ENCODE measurements around the gene DHTKD1.
"Not testable (repeated sequence)": the region's sequence is repeated elsewhere in the genome, so short reads cannot be mapped to it uniquely, and the experiment has no call there.

DHTKD1 gene

DNA sequence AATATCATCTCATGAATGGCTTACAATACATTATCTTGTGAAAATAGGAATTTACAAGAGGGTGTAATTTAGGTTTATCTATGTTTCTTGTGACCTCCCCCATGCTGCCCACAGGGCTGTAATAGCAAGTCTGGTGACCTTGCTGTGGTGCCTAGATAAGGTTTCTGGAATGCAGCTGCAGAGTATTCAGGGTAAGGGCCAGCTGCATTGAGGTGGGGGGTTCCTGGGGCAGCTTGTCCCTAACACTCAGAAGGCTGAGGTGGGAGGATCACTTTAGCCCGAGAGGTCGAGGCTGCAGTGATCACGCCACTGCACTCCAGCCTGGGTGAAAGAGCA is 5.3 kb upstream of the DHTKD1 start:
- no CpG with 5 or more reads among the region's 3 CpGs for WGBS (ENCODE audit: insufficient coverage, insufficient read length)
- H3K9me3 ChIP-seq (ENCODE audit: control insufficient read depth, insufficient read depth, low read length), result no peaks in the 10 kb centered on the region
- no peaks in the 10 kb centered on the region for H3K4me1 ChIP-seq (ENCODE audit: control insufficient read depth, insufficient read depth, low read length)
- no peak for DNase-seq (ENCODE audit: low read depth, low spot score)
- no peaks in the 10 kb centered on the region for H3K36me3 ChIP-seq (ENCODE audit: control insufficient read depth, insufficient read depth, low read length)
- no peak overlapping the region for H3K4me3 ChIP-seq (ENCODE audit: low read length)
- no peaks in the 10 kb centered on the region for H3K27me3 ChIP-seq (ENCODE audit: control insufficient read depth, insufficient read depth, low read length)
- no peak overlapping the region for H3K27ac ChIP-seq (ENCODE audit: low read length)

DNA sequence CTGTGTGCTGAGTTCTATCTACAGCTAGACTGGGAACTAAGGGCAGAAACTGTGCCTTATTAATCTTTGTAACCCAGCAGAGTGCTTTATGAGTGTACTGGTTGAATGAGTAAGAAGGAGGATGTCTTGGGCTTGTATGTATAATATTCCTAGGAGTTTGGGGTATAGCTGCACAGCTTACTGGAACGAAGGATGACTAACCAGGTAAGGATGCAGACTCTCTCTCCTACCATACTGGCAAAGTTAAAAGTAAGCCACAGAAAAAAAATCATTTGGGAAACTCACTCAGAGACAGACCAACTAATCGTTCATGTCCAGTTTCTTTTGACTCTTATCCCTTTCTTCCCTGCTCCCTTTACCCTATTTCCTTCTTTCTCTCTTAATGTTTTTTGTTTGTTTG is 1.4 kb upstream of the DHTKD1 start:
- no CpG with 5 or more reads among the region's 2 CpGs for WGBS (ENCODE audit: insufficient coverage, insufficient read length)
- no peaks in the 10 kb centered on the region for H3K27me3 ChIP-seq (ENCODE audit: control insufficient read depth, insufficient read depth, low read length)
- no peak for DNase-seq (ENCODE audit: low read depth, low spot score)
- H3K36me3 ChIP-seq (ENCODE audit: control insufficient read depth, insufficient read depth, low read length), result no peaks in the 10 kb centered on the region
- no peaks in the 10 kb centered on the region for H3K9me3 ChIP-seq (ENCODE audit: control insufficient read depth, insufficient read depth, low read length)
- H3K4me1 ChIP-seq (ENCODE audit: control insufficient read depth, insufficient read depth, low read length), result peaks cover 3% of the 10 kb centered on the region; the same call in 1 of the 2 replicates
- no peak overlapping the region for H3K27ac ChIP-seq (ENCODE audit: low read length)
- H3K4me3 ChIP-seq (ENCODE audit: low read length), result no peak overlapping the region

DNA sequence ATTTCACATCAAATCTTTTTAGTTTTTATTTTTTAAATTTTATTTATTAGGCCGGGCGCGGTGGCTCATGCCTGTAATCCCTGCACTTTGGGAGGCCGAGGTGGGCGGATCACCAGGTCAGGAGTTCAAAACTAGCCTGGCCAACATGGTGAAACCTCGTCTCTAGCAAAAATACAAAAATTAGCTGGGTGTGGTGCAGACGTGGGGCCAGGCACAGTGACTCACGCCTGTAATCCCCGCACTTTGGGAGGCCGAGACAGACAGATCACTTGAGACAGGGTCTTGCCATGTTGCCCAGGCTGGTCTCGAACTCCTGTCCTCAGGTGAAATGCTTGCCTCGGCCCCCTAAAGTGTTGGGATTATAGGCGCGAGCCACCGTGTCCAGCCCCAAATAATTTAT is 2.7 kb downstream of the DHTKD1 start:
- H3K9me3 ChIP-seq (ENCODE audit: control insufficient read depth, insufficient read depth, low read length); DNase-seq (ENCODE audit: low read depth, low spot score); H3K27ac ChIP-seq (ENCODE audit: low read length); H3K4me1 ChIP-seq (ENCODE audit: control insufficient read depth, insufficient read depth, low read length); H3K4me3 ChIP-seq (ENCODE audit: low read length); H3K36me3 ChIP-seq (ENCODE audit: control insufficient read depth, insufficient read depth, low read length); H3K27me3 ChIP-seq (ENCODE audit: control insufficient read depth, insufficient read depth, low read length): not testable (repeated sequence)
- no CpG with 5 or more reads among the region's 15 CpGs for WGBS (ENCODE audit: insufficient coverage, insufficient read length)

DNA sequence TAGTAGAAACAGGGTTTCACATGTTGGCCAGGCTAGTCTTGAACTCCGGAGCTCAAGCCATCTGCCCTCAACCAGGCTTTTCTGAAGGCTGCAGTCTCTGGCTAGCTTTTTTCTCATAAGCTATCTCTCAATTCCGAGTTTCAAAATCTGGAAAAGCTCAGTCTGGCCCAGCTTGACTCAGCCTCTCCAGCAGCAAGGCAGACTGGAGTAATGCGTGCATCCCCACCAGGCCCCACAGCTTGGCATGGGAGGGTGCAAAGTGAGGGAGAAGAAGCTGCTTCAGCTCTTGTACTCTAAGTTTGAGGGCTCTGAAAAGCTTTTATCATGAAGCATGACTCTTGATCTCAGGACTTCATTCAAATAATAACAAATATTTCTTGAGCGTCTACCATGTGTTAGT is 4.8 kb downstream of the DHTKD1 start:
- Histone ChIP-seq H3K27ac (ENCODE audit: low read length) (no peak overlapping the region), H3K9me3 (ENCODE audit: control insufficient read depth, insufficient read depth, low read length) (no peaks in the 10 kb centered on the region), H3K36me3 (ENCODE audit: control insufficient read depth, insufficient read depth, low read length) (no peaks in the 10 kb centered on the region; the same call in 1 of the 2 replicates), H3K4me3 (ENCODE audit: low read length) (no peak overlapping the region), H3K27me3 (ENCODE audit: control insufficient read depth, insufficient read depth, low read length) (no peaks in the 10 kb centered on the region), H3K4me1 (ENCODE audit: control insufficient read depth, insufficient read depth, low read length) (peaks cover 3% of the 10 kb centered on the region; the same call in 1 of the 2 replicates)
- DNase-seq (ENCODE audit: low read depth, low spot score), result no peak
- WGBS (ENCODE audit: insufficient coverage, insufficient read length), result no CpG with 5 or more reads among the region's 4 CpGs

DNA sequence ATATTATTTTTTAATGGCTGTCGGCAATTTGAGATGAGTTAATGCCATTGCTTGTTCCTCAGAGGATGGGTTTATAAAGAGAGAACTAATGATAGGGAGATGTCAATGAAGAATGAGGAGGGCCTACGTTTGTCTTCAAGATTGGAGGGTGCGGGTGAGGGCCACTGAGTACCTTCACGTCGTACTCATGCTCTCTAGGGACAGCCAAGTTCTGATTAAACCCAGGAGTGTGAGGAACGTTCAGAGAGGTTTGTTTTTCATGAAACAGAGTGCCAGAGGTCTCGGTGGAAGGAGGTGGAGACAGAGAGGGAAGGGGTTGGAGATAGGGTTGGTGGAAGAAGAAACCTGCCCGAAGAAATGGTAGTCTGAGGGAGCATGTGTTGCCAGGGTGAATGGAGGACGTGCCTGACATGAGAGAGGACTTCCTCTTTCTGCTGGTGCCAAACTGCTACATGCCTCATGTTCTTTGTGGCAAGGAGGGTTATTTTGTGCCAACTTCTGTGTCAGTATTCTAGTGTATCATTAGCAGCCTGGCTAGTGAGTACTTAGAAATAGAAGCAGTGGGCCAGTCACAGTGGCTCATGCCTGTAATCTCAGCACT is 8.9 kb downstream of the DHTKD1 start:
- WGBS (ENCODE audit: insufficient coverage, insufficient read length), result no CpG with 5 or more reads among the region's 9 CpGs
- no peak for DNase-seq (ENCODE audit: low read depth, low spot score)

DNA sequence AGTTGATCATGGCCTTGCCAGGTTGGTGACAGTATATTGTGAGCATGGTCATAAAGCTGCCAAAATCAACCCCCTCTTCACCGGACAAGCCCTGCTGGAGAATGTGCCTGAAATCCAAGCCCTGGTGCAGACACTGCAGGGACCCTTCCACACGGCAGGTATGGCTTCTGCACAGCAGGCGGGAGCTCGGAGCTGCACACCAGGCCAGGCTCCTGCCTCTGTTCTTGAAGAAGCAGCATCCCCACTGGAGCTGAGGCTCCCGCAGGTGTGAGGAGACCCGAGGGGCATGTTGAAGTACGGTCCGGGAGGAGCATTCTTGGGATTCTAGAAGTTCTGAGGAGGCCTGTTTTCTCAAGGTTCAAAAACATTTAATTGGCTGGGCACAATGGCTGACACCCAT is 12.7 kb downstream of the DHTKD1 start:
- no peak for DNase-seq (ENCODE audit: low read depth, low spot score)
- Histone ChIP-seq H3K27me3 (ENCODE audit: control insufficient read depth, insufficient read depth, low read length) (no peaks in the 10 kb centered on the region), H3K36me3 (ENCODE audit: control insufficient read depth, insufficient read depth, low read length) (peaks cover 9% of the 10 kb centered on the region), H3K4me1 (ENCODE audit: control insufficient read depth, insufficient read depth, low read length) (no peaks in the 10 kb centered on the region), H3K9me3 (ENCODE audit: control insufficient read depth, insufficient read depth, low read length) (no peaks in the 10 kb centered on the region), H3K4me3 (ENCODE audit: low read length) (no peak overlapping the region), H3K27ac (ENCODE audit: low read length) (no peak overlapping the region)
- WGBS (ENCODE audit: insufficient coverage, insufficient read length), result no CpG with 5 or more reads among the region's 8 CpGs

More for the DNA sequence above, 8.9 kb downstream of the DHTKD1 start:
- H3K36me3 ChIP-seq (ENCODE audit: control insufficient read depth, insufficient read depth, low read length), result peaks cover 3% of the 10 kb centered on the region; the same call in 1 of the 2 replicates
- no peaks in the 10 kb centered on the region for H3K27me3 ChIP-seq (ENCODE audit: control insufficient read depth, insufficient read depth, low read length)
- H3K4me1 ChIP-seq (ENCODE audit: control insufficient read depth, insufficient read depth, low read length), result no peaks in the 10 kb centered on the region
- H3K4me3 ChIP-seq (ENCODE audit: low read length), result no peak overlapping the region
- H3K27ac ChIP-seq (ENCODE audit: low read length), result no peak overlapping the region
- no peaks in the 10 kb centered on the region for H3K9me3 ChIP-seq (ENCODE audit: control insufficient read depth, insufficient read depth, low read length)

DNA sequence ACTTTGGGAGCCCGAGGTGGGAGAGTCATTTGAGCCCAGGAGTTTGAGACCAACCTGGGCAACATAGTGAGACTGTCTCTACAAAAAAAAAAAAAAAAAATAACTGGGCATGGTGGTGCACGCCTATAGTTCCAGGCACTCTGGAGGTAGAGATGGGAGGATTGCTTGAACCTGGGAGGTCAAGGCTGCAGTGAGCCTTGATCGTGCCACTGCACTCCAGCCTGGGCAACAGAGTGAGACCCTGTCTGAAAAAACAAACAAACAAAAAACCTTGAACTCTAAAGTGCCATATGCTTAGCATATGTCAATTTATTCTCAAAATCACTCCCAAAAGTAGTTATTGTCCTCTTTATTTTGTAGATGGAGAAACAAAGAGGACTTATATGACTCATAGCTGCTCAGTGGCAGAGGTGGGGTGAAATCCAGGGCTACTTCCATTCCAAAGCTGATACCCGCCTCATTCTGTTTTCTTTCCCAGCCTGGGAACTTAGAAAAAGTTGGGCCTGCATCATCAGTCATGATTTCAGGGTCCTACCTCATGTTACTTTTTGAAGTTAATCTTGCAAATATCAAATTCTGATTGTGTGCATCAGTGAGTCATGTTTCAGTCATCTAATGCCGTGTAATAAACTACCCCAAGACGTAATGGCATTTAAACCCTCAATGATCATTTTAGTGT is 13.3 kb downstream of the DHTKD1 start:
- Histone ChIP-seq H3K36me3 (ENCODE audit: control insufficient read depth, insufficient read depth, low read length) (peaks cover 10% of the 10 kb centered on the region), H3K9me3 (ENCODE audit: control insufficient read depth, insufficient read depth, low read length) (no peaks in the 10 kb centered on the region), H3K27me3 (ENCODE audit: control insufficient read depth, insufficient read depth, low read length) (no peaks in the 10 kb centered on the region), H3K4me3 (ENCODE audit: low read length) (no peak overlapping the region), H3K4me1 (ENCODE audit: control insufficient read depth, insufficient read depth, low read length) (no peaks in the 10 kb centered on the region), H3K27ac (ENCODE audit: low read length) (no peak overlapping the region)
- no peak for DNase-seq (ENCODE audit: low read depth, low spot score)
- WGBS (ENCODE audit: insufficient coverage, insufficient read length), result no CpG with 5 or more reads among the region's 6 CpGs

DNA sequence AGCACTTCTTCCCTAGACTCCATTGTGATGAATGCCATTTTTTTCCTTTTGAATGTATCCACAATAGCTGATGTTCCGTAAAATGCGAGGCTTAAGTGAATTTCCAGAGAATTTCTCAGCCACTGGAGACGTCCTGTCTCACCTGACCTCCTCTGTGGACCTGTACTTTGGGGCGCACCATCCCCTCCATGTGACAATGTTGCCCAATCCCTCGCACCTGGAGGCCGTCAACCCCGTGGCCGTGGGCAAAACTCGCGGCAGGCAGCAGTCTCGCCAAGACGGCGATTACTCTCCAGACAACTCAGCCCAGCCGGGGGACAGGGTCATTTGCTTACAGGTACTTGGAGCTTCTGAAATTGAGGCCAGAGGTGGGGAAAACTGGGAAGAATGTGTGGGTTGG is 20.2 kb downstream of the DHTKD1 start:
- H3K36me3 ChIP-seq (ENCODE audit: control insufficient read depth, insufficient read depth, low read length), result peaks cover 25% of the 10 kb centered on the region
- no peaks in the 10 kb centered on the region for H3K4me1 ChIP-seq (ENCODE audit: control insufficient read depth, insufficient read depth, low read length)
- no peaks in the 10 kb centered on the region for H3K9me3 ChIP-seq (ENCODE audit: control insufficient read depth, insufficient read depth, low read length)
- no peak overlapping the region for H3K4me3 ChIP-seq (ENCODE audit: low read length)
- H3K27me3 ChIP-seq (ENCODE audit: control insufficient read depth, insufficient read depth, low read length), result no peaks in the 10 kb centered on the region
- no peak for DNase-seq (ENCODE audit: low read depth, low spot score)
- WGBS (ENCODE audit: insufficient coverage, insufficient read length), result no CpG with 5 or more reads among the region's 14 CpGs
- H3K27ac ChIP-seq (ENCODE audit: low read length), result no peak overlapping the region

DNA sequence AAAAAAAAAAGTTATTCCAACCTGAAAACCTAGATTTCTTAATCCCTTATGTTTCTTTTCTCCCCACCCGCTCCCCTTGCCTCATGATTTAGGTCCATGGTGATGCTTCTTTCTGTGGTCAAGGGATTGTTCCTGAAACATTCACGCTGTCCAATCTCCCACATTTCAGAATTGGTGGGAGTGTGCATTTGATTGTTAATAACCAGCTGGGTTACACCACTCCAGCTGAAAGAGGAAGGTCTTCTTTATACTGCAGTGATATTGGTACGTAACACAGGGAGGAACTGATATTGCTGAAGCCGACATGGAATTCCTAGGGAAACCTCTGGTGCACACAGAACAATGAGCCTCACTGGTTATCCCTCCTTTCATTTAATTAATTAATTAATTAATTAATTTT is 22.7 kb downstream of the DHTKD1 start:
- no peak for DNase-seq (ENCODE audit: low read depth, low spot score)
- Histone ChIP-seq H3K27ac (ENCODE audit: low read length) (no peak overlapping the region), H3K4me1 (ENCODE audit: control insufficient read depth, insufficient read depth, low read length) (no peaks in the 10 kb centered on the region), H3K9me3 (ENCODE audit: control insufficient read depth, insufficient read depth, low read length) (no peaks in the 10 kb centered on the region), H3K36me3 (ENCODE audit: control insufficient read depth, insufficient read depth, low read length) (peaks cover 29% of the 10 kb centered on the region), H3K4me3 (ENCODE audit: low read length) (no peak overlapping the region), H3K27me3 (ENCODE audit: control insufficient read depth, insufficient read depth, low read length) (no peaks in the 10 kb centered on the region; the same call in 1 of the 2 replicates)
- WGBS (ENCODE audit: insufficient coverage, insufficient read length), result no CpG with 5 or more reads among the region's 4 CpGs

DNA sequence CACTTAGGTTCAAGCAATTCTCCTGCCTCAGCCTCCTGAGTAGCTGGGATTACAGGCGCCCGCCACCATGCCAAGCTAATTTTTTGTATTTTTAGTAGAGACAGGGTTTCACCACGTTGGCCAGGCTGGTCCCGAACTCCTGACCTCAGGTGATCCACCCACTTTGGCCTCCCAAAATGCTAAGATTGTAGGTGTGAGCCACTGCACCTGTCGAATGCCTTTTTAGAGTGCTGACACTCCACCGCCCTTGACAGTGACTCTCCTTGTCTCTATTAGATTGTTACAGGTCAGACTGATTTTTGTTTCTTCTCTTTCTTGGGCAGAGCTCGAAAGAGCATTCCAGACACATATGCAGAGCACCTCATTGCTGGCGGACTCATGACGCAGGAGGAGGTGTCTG is 28.6 kb downstream of the DHTKD1 start:
- not testable (repeated sequence) for H3K27me3 ChIP-seq (ENCODE audit: control insufficient read depth, insufficient read depth, low read length); H3K27ac ChIP-seq (ENCODE audit: low read length); H3K4me1 ChIP-seq (ENCODE audit: control insufficient read depth, insufficient read depth, low read length); H3K4me3 ChIP-seq (ENCODE audit: low read length); H3K9me3 ChIP-seq (ENCODE audit: control insufficient read depth, insufficient read depth, low read length); DNase-seq (ENCODE audit: low read depth, low spot score)
- peaks cover 25% of the 10 kb centered on the region for H3K36me3 ChIP-seq (ENCODE audit: control insufficient read depth, insufficient read depth, low read length)
- no CpG with 5 or more reads among the region's 9 CpGs for WGBS (ENCODE audit: insufficient coverage, insufficient read length)

DNA sequence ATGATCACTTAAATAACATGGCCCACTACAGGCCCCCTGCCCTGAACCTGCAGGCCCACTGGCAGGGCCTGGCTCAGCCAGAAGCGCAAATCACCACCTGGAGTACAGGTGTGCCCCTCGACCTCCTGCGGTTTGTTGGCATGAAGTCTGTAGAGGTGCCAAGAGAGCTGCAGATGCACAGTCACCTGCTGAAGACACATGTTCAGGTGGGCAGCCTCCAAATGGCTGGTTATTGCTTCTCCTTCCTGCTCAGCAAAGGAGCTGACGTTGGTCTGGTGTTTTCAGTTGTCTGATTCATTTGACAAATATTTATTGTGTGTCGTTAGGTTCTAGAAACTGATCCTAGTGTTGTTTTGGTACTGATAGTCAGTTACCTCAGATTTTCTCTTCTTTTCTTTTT is 29.0 kb downstream of the DHTKD1 start:
- no peaks in the 10 kb centered on the region for H3K9me3 ChIP-seq (ENCODE audit: control insufficient read depth, insufficient read depth, low read length)
- WGBS (ENCODE audit: insufficient coverage, insufficient read length), result no CpG with 5 or more reads among the region's 5 CpGs
- no peaks in the 10 kb centered on the region; the same call in 1 of the 2 replicates for H3K27me3 ChIP-seq (ENCODE audit: control insufficient read depth, insufficient read depth, low read length)
- no peak for DNase-seq (ENCODE audit: low read depth, low spot score)
- peaks cover 25% of the 10 kb centered on the region for H3K36me3 ChIP-seq (ENCODE audit: control insufficient read depth, insufficient read depth, low read length)
- no peak overlapping the region for H3K4me3 ChIP-seq (ENCODE audit: low read length)
- no peaks in the 10 kb centered on the region for H3K4me1 ChIP-seq (ENCODE audit: control insufficient read depth, insufficient read depth, low read length)
- no peak overlapping the region for H3K27ac ChIP-seq (ENCODE audit: low read length)

Data from iPS DF 6.9 (cell line).